CD14-positive monocyte (primary cell): ENCODE measurements around the gene FBXL17. TPM values are rescaled to one million over a fixed set of nuclear protein-coding genes. Genes with fewer than 3 reads are reported as not detected.

ENCODE experiments used
- DNase-seq, 3 donors: peaks; one replicate each; pipeline ENCODE4 v3.0.0-alpha.2; 2011 to 2022
- H2AFZ ChIP-seq: 2 replicates; pipeline ENCODE4 v1.6.0; 2012; ENCODE audit warnings: mild to moderate bottlenecking, low read depth, low read length, inconsistent platforms; ENCODE audit not compliant: insufficient read depth, poor library complexity, severe bottlenecking
- H3K27ac ChIP-seq, 2 donors: 1 replicate in 1 of 2; 2 replicates in 1 of 2; pipeline ENCODE4 v1.5.1; 2012 to 2013; ENCODE audit warnings: low read length in 2 of 2, control low read depth in 1 of 2, inconsistent platforms in 1 of 2, low read depth in 1 of 2, mild to moderate bottlenecking in 1 of 2
- H3K27me3 ChIP-seq, 2 donors: one replicate each; pipeline versions ENCODE4 v1.6.0 to v1.6.1; 2011 to 2013; ENCODE audit warnings: low read length in 2 of 2; ENCODE audit not compliant: control insufficient read depth in 2 of 2, insufficient read depth in 2 of 2
- H3K36me3 ChIP-seq, 2 donors: replicated peaks in 1 of 2; 1 replicate in 1 of 2; 2 replicates in 1 of 2; pipeline versions ENCODE4 v1.5.1 to v1.6.1; 2012 to 2013; ENCODE audit warnings: low read length in 2 of 2, control low read depth in 1 of 2, inconsistent platforms in 1 of 2, mild to moderate bottlenecking in 1 of 2; ENCODE audit not compliant: insufficient read depth in 2 of 2, control insufficient read depth in 1 of 2
- H3K4me1 ChIP-seq, 2 donors: 1 replicate in 1 of 2; 2 replicates in 1 of 2; pipeline versions ENCODE4 v1.5.1 to v1.6.1; 2012 to 2013; ENCODE audit warnings: low read length in 2 of 2, control low read depth in 1 of 2, inconsistent platforms in 1 of 2, mild to moderate bottlenecking in 1 of 2, moderate library complexity in 1 of 2; ENCODE audit not compliant: insufficient read depth in 2 of 2, control insufficient read depth in 1 of 2
- H3K4me2 ChIP-seq: replicated peaks from 2 replicates; pipeline ENCODE3; 2012; ENCODE audit warnings: low read length, moderate library complexity, mild to moderate bottlenecking; ENCODE audit not compliant: poor library complexity, severe bottlenecking; ENCODE audit errors: extremely low read depth
- H3K4me3 ChIP-seq, 3 experiments: fragments of 200-600 bp in 1 of 3; sonication (generic) in 1 of 3; replicated peaks in 1 of 3; 1 replicate in 2 of 3; 2 replicates in 1 of 3; pipeline ENCODE4 v1.5.1; 2011 to 2013; ENCODE audit warnings: low read length in 3 of 3, mild to moderate bottlenecking in 3 of 3, control low read depth in 2 of 3, low read depth in 2 of 3, inconsistent platforms in 1 of 3, moderate library complexity in 1 of 3
- H3K79me2 ChIP-seq: 2 replicates; pipeline ENCODE4 v1.6.0; 2012; ENCODE audit warnings: mild to moderate bottlenecking, control low read depth, inconsistent platforms, low read length, moderate library complexity; ENCODE audit not compliant: insufficient read depth
- H3K9ac ChIP-seq: 2 replicates; pipeline ENCODE4 v1.6.0; 2017; ENCODE audit warnings: low read length, mild to moderate bottlenecking; ENCODE audit not compliant: insufficient read depth, poor library complexity, severe bottlenecking
- H3K9me3 ChIP-seq, 2 donors: replicated peaks in 1 of 2; 1 replicate in 1 of 2; 2 replicates in 1 of 2; pipeline versions ENCODE4 v1.5.1 to v1.6.1; 2012 to 2013; ENCODE audit warnings: low read length in 2 of 2, control low read depth in 1 of 2; ENCODE audit not compliant: control insufficient read depth in 1 of 2, insufficient read depth in 1 of 2
- H4K20me1 ChIP-seq: 2 replicates; pipeline ENCODE4 v1.6.0; 2012; ENCODE audit warnings: mild to moderate bottlenecking, low read length, control low read depth, moderate library complexity; ENCODE audit not compliant: insufficient read depth
- H3K27ac Mint-ChIP-seq, 7 donors: one replicate each; pipeline ENCODE4 v1.8.0; 2020; ENCODE audit warnings: mild to moderate bottlenecking in 7 of 7, mixed read lengths in 7 of 7, moderate library complexity in 6 of 7, inconsistent platforms in 2 of 7
- H3K27me3 Mint-ChIP-seq, 3 donors: one replicate each; pipeline ENCODE4 v1.8.0; 2021 to 2022; ENCODE audit warnings: low read depth in 3 of 3, mild to moderate bottlenecking in 3 of 3, mixed read lengths in 3 of 3, moderate library complexity in 3 of 3, inconsistent platforms in 1 of 3
- H3K36me3 Mint-ChIP-seq, 2 donors: one replicate each; pipeline ENCODE4 v1.8.0; 2020; ENCODE audit warnings: mixed read lengths in 2 of 2, inconsistent platforms in 1 of 2, mild to moderate bottlenecking in 1 of 2
- H3K4me1 Mint-ChIP-seq: one replicate; pipeline ENCODE4 v1.8.0; 2020; ENCODE audit warnings: mild to moderate bottlenecking, mixed read lengths
- H3K4me3 Mint-ChIP-seq, 2 donors: one replicate each; pipeline ENCODE4 v1.8.0; 2020; ENCODE audit warnings: mild to moderate bottlenecking in 2 of 2, mixed read lengths in 2 of 2, moderate library complexity in 1 of 2
- H3K9me3 Mint-ChIP-seq, 7 donors: one replicate each; pipeline ENCODE4 v1.8.0; 2020 to 2022; ENCODE audit warnings: mixed read lengths in 7 of 7, mild to moderate bottlenecking in 6 of 7, moderate library complexity in 6 of 7, inconsistent platforms in 2 of 7
- CTCF ChIP-seq: fragments of 200-600 bp; IDR thresholded peaks from one replicate; pipeline ENCODE4 v1.8.0; 2022; ENCODE audit warnings: antibody characterized with exemption, mild to moderate bottlenecking
- WGBS: methylation state at CpG from one replicate; pipeline ENCODE4 v1.1.5; 2013; ENCODE audit warnings: missing lambda C conversion rate; ENCODE audit not compliant: insufficient coverage; 5-methylcytosine and 5-hydroxymethylcytosine counted together
- intact Hi-C, 2 donors: fragments of 100-400 bp; cut with micrococcal nuclease; formaldehyde crosslinking; loops; one replicate each; pipeline versions ENCODE4 v1.15.0 to v1.15.1; 2023
- polyA plus RNA-seq, 3 donors: library from polyadenylated mRNA; depleted of rRNA in 1 of 3; unstranded in 2 of 3; stranded (reverse) in 1 of 3; fragments of 300-500 nt in 2 of 3; fragments of >200 nt in 1 of 3; fragmentation: Illumina TruSeq in 2 of 3; gene quantifications; 1 replicate in 2 of 3; 2 replicates in 1 of 3; pipeline ENCODE4 v1.2.3, GENCODE V29; 2012 to 2021

The FBXL17 gene
- polyA plus RNA-seq, 3 donors = 1.5 to 6.6 (median 2.0) TPM

DNA sequence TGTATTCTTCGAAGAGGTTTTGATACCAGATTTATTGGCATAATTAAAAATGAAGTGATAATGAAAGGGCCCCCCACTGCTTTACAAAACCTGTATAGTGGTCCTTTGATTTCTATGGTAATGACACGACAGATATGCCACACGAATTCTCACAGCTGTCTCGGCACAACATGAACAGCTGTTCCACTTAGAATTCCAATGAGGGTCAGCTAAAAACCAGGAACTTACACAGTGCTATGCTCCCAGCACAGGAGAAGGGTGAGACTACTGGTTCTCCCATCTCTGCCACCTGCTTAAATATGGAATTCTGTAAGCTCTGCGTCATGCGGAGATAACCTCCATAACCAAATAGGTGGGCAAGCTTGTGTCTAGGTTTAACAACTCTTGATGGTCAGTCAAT is 528.2 kb downstream of the FBXL17 start:
- 87% methylated on average over 3 of the region's 6 CpGs for WGBS
- H4K20me1 ChIP-seq = no peaks in the 10 kb centered on the region
- no peak for TF ChIP-seq CTCF

DNA sequence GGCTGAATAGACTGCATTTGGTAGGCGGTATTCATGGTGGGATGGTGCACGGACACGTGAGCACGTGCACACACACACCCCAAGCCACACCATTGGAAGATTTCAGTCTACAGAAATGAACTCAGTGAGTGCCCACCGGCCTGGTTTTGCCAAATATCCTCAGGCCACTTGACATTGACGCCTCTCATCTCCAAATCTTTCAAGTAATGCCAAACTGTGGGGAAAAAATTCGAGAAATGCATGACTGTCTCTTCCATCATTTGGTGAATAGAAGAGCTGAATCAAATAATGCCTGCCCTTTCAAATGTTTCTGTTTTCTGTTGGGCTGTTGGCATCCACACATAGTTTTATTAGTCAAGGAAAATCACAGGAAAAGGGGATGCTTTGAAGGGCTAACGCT is 528.9 kb downstream of the FBXL17 start:
- Histone ChIP-seq H3K27ac (no peak overlapping the region), H3K27me3 (no peaks in the 10 kb centered on the region), H3K4me3 (no peak overlapping the region), H4K20me1 (no peaks in the 10 kb centered on the region), H3K79me2 (no peaks in the 10 kb centered on the region), H3K4me2 (no peak overlapping the region), H3K9ac (no peak overlapping the region), H3K9me3 (no peaks in the 10 kb centered on the region), H3K36me3 (no peaks in the 10 kb centered on the region), H3K4me1 (no peaks in the 10 kb centered on the region), H2AFZ (no peak overlapping the region)
- no peak for TF ChIP-seq CTCF
- Mint-ChIP-seq H3K27ac (no peak overlapping the region), H3K27me3 (peaks cover 0 to 5% (median 3%) of the 10 kb centered on the region in 3 donors), H3K4me1 (no peaks in the 10 kb centered on the region), H3K4me3 (no peak overlapping the region), H3K36me3 (no peaks in the 10 kb centered on the region), H3K9me3 (no peaks in the 10 kb centered on the region)
- intact Hi-C loops = no loop called here
- WGBS = no CpG with 5 or more reads among the region's 8 CpGs
- DNase-seq = no peak

More for the DNA sequence above, 528.2 kb downstream of the FBXL17 start:
- H3K4me3 Mint-ChIP-seq = no peak overlapping the region
- Histone ChIP-seq H3K79me2 (no peaks in the 10 kb centered on the region), H3K4me3 (no peak overlapping the region), H3K4me1 (no peaks in the 10 kb centered on the region), H3K27me3 (no peaks in the 10 kb centered on the region), H3K9ac (no peak overlapping the region), H2AFZ (no peak overlapping the region), H3K27ac (no peak overlapping the region), H3K9me3 (no peaks in the 10 kb centered on the region), H3K36me3 (no peaks in the 10 kb centered on the region), H3K4me2 (no peak overlapping the region)
- peaks cover 0 to 5% (median 3%) of the 10 kb centered on the region in 3 donors for H3K27me3 Mint-ChIP-seq
- no peak overlapping the region for H3K27ac Mint-ChIP-seq
- H3K4me1 Mint-ChIP-seq = no peaks in the 10 kb centered on the region
- no peaks in the 10 kb centered on the region for H3K9me3 Mint-ChIP-seq
- intact Hi-C loops = no loop called here
- no peak for DNase-seq
- no peaks in the 10 kb centered on the region for H3K36me3 Mint-ChIP-seq
